ENCODE results near the gene AIPL1.

AIPL1 gene

DNA sequence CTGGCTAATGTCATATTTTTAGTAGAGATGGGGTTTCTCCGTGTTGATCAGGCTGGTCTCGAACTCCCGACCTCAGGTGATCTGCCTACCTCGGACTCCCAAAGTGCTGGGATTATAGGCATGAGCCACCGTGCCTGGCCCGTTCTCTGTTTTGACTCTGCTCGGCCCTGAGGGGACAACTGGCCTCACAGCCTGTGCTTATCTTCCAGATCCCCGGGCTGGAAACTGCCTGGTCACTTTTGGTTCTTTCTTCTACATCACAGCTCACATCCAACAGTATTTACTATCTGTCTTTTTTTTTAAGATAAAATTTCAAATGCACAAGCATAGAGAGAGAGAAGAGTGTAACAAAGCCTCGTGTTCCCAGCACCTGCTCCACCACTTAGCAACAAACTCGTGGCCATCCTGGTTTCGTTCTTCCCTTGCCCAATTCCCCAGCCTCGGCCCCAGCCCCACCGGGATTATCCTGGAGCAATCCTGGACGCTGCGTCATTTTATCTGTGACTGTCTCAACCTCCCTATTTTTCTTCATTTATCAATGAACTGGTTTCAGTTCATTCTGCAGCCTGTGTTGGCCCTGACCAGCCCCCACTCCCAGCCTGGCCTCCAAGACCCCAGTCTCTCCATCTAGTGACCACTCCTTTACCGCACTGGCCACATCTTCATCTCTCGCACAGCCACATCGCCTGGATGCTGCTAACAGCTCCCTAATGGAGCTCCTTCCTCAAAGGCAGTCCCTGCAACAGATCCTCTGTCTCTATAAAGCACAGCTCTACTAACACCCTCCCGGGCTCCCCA lies 30.5 kb upstream of the AIPL1 start:
- no peak for DNase-seq

DNA sequence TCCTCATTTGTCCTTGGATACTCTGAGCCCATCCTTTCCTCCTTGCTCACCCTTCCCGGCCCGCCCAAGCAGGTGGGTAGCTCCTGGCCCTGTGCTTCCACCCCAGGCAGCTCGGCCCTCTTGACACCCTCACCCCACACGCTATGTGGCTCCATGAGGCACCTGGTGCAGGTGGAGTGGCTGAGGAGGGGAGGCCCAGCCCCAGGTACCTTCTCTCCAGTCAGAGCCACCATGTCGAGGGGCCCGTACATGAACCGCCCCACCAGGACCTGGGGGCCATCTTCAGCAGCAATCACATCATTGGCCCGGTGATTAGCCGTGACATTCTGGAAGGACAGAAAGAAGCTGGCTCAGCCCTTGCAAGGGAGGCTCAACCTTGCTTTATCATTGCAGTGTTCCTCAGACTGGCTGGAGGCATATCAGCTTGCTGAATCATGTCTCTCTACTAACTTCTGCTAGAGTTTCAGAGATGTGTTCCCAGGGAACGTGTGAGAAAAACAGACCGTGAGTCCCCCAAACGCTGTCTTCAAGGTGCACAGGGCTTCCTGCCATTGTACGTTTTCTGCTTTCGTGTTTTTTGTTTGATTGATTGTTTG lies 29.6 kb upstream of the AIPL1 start:
- DNase-seq: no peak

DNA sequence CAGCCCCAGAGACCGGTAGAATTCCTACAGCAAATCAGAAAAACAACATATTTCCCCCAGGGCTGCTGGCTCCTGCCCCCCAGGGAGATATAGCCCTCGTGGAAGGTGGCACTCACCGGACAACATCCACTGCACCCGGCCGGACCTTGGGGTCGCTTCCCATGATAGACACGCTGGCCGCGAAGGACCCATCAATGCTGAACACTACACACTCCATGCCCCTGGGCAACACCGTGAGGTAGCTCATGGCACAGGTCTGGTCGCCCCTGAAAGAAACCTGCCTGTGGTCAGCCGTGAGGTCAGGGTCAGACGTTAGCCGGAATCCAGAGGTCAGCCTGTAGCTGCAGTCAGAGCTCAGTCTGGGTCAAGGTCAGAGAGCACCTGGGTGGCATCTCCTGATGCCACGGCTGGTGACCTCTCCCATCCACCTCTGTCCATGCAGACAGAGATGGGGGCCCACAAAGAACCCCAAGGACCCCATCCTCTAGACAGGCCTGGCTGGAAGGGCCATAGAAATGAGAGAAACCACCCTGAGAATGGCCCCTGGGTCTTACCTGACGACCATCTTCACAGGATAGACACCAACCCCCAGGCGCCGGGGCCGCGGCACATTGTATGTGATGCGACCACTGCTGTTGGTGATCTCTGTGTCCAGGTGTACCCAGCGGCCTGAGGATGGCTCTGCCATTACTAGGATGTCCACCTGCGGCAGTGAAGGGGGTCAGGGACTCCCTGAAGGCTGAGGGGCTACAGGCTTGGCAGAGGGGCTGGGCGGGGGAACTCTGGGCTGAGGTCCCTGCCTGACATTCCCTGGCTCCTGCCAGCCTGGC lies 28.9 kb upstream of the AIPL1 start:
- no peak for DNase-seq

DNA sequence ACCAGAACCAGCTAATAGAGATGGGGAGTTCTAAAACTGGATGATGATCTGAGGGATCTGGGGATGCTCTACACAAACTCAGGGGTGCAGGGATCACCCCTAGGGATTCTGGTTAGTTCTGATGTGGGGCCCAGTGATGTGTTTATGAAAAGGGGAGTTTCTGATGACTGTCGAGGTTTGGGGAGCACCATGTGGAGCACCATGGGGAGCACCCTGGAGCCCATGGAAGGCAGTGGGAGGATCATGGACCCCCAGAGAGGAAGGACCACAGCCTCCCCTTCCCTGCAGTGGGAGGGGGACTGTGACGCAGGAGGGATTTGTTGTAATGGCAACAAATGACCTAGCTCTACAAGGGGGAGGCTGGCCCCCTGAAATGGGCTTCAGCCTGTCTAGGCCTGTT lies 27.8 kb upstream of the AIPL1 start:
- no peak for DNase-seq

DNA sequence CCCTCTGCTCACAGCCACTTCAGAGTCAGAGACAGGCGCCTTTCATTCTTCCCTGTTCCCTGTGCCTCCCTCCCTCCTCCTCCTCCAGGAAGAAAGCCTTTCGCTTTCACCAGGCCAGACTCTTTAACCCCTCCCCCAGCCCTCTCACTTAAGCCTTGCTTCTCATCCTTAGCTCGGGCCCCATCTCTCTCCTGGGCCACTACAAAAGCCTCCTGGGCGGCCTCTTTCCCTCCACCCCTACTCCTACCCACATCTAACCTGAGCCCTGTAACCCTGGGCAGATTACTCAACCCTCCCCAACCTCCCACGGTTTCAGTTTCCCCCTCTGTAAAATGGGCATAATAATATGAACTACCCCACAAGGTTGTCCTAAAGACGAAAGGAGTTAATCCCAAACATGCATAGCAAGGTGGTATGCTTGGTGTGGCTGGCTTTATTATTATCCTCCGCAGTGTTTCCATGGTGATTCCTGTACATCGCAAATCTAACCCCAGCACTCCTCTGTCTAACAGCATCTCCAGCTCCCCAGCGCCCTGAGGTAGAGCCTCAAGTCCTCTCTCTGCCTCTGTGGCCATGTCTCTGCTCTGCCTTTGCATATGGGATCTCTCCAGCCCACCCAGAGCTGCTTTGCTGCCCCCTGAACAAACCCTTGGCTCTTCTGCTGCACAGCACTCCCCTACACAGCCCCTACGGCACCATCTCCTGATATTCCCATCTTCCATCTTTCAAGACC lies 27.0 kb upstream of the AIPL1 start:
- DNase-seq: peak; percentile 68

DNA sequence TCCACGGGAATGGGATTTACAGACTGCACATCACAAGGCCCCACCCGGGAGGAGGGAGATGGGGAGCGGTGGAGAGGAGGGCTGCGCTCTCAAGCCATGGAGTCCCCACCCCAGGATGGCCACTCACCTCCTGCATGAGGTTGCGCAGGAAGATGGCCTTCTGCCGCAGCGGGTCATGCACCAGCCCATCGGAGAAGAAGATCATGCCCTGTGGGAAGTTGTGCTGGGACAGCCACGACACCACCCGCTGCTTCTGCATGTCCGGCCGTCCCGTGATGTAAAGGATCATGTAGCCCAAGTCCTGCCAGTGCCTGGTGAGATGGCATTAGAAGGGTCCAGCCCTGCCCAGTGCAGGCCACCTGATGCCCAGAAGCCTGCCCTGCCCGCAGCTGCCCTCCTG lies 26.3 kb upstream of the AIPL1 start:
- DNase-seq: no peak

DNA sequence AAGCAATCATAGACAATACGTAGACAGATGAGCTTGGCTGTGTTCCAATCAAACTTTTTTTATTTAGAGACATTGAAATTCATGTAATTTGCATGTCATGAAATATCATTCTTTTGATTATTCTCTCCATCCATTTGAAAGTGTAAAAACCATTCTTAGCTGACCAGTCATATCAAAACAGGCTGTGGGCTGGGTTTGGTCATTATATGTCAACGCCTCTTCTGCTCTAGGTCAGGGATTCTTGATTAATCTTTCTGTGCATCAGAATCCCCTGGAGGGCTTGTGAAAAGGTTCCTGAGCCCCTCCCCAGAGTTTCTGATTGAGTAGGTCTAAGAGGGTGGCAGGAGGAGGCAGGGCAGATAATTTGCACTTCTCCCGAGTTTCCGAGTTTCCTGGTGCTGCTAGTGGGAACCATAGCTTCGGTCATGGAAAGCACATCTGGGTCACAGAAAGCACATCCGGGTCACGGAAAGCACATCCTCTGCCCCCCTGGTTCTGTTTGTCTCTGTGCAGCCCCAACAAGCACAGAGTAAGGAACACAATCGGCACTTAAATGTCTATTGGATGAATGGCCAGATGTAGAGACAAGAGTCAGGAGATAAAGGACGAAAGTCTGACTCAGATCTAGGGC lies 25.7 kb upstream of the AIPL1 start:
- no peak for DNase-seq

DNA sequence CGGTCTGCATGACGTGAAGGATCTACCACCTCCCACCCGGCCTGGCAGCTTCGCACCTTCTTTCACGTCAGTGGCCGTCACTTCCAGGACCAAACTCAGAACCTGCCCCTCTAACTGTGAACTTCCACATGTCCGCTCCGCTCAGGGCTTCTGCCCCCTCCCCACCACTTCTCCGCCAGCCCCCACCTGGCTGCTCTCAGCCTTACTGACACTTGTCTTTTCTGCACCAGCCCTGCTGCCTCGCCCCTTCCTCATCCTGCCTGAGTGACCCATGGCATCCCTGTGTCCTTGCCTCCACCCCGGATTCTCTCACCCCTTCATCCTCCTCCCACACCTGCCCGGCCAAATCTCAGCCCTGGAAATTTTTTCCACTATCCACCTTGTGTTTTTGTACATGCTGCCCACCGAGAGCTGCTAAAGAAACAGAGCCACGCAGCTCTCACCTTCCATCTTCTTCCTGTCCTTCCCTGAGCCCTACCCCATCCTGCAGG lies 23.6 kb upstream of the AIPL1 start:
- DNase-seq: no peak

DNA sequence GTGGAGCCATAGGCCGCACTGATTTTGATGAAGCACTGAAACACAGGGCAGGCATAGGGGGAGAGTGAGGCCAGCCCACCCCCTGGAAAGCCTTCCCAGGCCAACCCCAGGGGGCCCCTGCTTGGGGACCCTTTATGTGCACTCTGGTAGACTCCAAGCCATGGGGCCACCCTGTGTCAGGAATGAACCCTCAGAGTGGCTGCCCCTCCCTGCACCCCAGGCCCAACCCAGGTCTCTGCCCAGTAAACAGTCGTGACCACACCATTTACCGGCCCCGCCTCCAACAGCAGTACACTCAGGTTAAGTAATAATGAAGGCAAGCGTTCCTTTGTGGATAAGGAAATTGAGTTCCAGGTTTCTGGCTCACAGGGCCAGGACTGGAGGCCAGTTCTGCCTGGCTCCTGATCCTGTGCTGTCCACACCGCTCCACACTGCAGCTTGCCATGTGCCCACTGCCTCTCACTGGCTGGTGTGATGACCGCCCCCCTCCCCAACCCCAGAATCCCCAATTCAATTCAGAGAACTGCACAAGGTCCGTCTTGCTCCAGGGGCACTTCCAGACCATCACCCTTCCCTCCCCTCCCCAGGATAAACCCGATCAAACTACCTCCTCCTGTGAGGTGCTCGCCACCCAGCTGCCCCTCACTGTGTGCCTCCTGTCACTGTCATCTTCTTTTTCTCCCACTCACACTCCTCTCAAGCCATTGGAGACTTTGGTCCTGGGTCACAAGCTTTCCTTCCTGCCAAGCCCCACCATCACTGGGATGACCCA lies 23.0 kb upstream of the AIPL1 start:
- no peak for DNase-seq

DNA sequence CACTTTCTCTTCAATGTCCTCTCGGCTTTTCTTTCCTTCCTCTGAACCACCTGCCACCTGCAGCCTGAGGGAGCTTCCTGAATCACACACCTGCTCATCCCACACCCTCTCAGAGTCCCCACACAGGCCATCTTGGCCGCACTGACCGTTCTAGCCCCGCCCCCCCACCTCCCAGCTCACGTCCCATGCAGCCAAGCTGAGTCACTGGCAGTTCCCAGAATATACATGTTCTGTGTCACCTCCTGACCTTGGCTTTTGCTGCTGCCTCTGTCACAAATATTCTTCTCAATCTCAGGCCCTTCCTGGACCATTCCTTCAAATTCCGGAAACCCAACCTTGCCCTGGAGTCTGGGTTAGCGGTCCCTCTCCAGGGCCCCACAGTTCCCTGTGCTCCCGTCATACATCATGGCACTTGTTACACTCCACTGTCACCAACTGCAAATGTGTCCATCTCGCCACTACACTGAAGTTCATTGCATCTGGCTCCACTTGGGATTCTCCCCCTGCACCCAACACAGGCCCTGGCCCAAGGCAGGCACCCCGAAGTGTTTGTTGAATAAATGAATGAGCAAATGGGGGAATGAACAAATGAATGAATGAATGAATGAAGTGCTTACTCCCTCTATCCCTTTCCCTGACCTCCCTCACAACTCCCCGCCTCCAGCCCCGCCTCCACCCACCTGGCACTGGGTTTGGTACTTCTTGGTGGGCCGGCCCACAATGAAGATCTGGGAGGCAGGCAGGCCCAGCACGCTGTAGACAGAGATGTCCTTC lies 22.2 kb upstream of the AIPL1 start:
- DNase-seq: no peak

DNA sequence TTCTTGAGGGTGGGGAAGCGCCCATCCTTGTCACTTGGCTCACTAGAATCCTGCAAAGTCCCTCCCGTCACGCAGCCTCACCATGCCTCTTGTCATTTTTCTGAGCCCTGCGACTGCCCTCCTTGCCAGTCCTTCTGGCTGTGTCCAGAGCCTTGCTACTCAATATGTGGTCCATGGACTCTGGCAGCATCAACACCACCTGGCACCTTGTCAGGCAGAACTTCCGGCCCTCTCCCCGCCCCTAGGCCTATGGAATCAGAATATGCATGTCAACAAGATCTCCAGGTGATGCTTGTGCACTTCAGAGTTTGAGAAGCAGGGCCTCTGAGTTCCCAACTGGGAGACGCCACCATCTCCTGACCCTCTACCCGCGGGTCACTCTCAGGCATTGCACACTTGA lies 21.4 kb upstream of the AIPL1 start:
- DNase-seq: no peak

DNA sequence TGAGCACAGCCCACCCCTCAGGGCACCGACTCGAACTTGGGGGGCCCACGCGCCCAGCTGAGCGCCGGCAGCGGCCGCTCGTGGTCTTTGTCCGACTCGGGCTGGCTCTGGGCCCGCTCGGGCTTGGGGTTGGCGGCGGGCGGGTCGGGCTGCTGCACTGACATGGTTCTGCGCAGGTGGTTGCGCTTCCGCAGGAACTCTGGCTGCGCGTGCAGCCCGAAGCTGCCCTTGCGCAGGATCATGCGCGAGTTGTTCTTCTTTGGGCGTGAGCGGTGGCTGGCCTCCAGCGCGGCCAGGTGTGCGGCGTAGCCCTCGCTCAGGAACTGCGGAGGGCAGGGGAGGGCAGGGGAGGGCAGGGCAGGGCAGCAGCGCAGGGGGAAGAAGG lies 20.4 kb upstream of the AIPL1 start:
- no peak for DNase-seq

DNA sequence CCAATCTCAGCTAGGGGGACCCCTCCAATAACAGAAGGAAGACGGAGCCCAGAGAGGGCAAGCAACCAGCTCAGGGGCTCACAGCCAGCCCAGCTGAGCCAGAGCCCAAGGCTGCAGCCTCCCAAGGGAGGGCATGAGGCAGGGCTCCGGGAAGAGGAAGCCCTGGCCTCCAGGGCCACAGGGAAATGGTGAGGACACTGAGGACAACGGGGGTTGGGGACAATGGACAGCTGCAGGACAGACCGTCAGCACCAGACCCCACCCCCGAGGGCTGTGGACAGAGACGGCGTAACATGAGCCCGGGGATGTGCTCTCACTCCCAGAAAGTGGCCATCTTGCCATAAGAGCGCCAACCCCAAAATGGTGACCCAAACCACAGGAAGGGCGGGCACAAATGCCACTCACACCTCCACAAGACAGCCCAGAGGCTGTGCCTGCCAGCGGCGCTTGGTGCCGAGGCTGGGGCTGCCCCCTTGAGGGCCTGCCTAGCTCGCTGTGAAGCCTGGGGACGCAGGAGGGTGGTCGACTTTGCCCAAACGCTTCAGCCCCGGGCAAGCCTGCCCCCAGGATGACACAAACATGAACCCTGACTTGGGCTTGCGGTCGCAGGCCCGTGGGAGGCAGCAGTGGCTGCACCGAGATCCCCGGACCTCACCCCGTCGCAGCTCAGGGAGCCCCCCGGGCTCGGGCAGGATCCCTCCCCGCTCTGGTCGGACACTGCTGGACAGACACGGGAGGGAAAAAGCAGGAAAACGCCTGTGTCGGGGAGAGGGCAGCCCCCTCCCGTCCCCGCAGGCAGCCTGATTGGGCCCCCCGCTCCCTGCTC lies 19.8 kb upstream of the AIPL1 start:
- DNase-seq: no peak

DNA sequence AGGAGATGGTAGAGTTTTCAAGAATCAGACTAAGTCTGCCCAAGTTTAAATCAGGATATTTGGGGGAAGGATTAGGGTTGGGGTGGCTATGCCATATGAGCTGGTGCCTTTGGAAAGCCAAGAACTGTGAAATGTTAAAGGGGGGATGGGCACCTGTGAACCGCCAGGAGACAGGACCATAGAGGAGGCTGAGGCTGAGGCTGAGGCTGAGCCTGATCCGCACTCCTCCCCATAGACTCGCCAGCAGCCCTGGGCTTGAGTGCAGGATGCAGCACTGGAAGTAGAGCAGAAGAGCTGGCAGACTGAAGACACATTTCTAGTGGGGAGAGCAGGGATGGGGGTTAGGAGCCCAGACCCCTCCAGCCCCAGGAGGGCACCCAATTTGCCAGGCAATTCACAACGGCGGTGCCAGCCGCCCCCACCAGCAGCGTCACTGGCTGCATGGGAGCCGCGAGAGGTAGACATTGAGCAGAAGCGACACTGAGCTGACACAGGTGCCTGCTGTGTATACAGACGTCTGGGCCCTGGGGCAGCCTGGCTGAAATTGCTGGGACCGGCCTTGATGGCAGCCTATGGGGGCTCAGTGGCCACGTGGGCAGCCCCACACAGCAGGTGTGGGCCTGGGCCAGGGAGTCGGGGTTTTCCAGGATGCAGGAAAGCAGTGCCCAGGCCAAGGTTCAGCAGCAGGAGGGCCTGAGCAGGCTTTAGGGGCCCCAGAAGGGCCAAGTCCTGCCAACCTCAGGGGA lies 18.5 kb upstream of the AIPL1 start:
- no peak for DNase-seq

DNA sequence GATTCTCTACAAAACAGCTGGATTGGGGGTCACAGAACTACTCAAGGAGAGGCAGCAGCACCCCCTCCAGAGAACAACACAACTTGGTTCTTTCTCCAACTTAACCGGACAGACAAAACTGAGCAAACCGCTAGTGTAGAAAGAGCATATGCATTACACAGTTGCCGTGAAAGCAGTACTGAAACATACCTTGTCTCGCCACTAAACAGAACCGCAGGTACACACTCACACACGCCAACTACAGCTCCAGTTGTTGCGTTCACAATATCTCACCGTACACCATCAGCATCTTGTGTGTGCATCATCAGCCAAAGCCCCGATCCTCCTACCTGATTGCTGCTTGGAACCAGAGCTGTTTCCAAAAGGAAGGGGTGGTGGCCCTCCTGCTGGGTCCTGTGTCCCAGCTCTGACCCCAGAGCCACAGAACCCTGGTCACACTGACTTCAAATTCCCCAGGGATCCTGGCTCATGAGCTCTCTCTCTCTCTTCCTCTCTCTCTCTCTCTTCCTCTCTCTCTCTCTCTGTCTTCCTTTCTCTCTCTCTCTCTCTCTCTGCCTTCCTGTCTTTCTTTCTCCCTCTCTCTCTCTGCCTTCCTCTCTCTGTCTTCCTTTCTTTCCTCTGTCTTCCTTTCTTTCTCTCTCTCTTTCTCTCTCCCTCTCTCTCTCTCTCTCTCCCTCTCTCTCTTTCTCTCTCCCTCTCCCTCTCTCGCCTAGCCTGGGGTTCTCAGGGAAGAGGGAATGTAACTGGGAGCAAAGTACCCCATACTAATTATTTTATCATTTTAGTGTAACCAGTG lies 17.7 kb upstream of the AIPL1 start:
- no peak for DNase-seq

DNA sequence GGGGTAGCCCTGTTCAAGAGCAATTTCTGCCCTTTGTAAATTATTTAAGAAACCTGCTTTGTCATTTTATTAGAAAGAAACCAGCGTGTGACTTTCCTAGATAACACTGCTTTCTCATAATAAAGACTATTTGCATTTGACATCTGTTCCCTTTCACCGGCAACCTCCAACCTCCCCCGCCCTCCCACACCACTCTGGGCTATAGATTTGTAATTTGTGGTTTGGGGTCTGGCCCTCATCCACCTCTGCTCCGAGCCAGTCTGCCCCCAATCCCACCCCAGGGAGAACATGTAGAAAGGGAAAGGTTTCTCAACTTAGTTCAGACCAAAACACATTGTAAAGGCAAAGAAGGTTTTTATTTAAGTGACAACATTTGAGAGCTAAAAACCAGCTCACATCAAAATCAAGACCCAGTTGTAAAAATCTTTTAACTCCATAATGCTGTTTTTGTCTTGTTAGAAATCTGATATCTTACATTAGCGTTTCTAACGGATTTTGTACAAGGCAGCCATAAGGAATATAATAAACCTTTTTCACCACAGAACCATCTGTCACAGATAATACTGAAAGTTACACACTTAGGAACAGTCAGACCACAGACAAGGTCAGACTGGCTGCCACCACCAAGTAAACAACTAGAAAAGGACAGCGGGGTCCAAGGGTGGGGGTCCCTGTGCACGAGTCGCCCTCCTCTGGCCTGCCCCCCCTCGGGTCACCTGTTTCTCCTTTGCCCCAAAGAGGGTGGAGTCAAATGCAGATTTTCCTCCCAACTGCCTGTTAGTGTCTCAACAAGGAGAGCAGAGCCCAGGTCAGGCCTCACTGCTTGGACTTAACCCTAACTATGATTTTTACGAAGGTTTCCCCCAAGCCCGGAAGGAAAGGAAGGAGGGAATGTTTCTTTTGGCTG lies 16.3 kb upstream of the AIPL1 start:
- DNase-seq: peak; percentile 50

DNA sequence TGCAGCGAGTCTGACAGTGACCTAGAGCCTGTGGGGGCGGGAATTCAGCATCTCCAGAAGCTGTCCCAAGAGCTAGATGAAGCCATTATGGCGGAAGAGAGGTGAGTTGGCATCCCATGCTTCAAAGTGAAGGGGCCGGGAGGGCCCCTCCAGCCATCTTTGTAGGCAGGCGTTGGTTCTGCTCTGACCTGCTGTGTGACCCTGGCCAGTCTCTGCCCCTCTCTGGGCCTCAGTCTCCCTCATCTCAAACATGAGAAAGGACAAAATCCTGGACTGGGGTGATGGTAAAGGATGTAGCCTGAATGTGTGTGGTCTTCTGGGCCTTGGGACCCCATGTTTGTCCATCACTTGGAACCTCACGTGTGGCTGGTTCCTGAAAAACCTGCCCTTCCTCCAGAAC lies 14.4 kb upstream of the AIPL1 start:
- no peak for DNase-seq

Data from NCI-H82 (cell line).